Panc1 (cell line): Measurements from ENCODE around the gene BEND4.

Source experiments
- CTCF ChIP-seq: fragments of 450-650 bp; IDR thresholded peaks from 2 replicates; pipeline ENCODE4 v1.5.1; 2017; ENCODE audit warnings: mild to moderate bottlenecking
- POLR2AphosphoS5 ChIP-seq: IDR thresholded peaks from 2 replicates; pipeline ENCODE4 v1.6.1; 2012; ENCODE audit warnings: mild to moderate bottlenecking, low read depth, low read length, moderate library complexity
- REST ChIP-seq, 2 experiments: IDR thresholded peaks; 2 replicates each; pipeline ENCODE4 v1.6.1; 2011 to 2012; ENCODE audit warnings: low read depth in 2 of 2, control low read depth in 1 of 2, low read length in 1 of 2, mild to moderate bottlenecking in 1 of 2, moderate library complexity in 1 of 2; ENCODE audit not compliant: insufficient read depth in 1 of 2

GRCh38 chr4:42078184-42078801, 74.2 kb downstream of the BEND4 start:
- TF ChIP-seq CTCF (no peak), REST (IDR thresholded peaks at IDR 0.05; ENCODE audit: insufficient read depth in 1 of 2, low read depth in 2 of 2, low read length in 1 of 2) (no peak), POLR2AphosphoS5 (no peak)
